Right lobe of liver (tissue), 4 donors: ENCODE data around the gene OPA3.

ENCODE experiments used
- CTCF ChIP-seq, 4 donors: fragments of 200-600 bp in 3 of 4; fragments of 450-650 bp in 1 of 4; IDR thresholded peaks; one replicate each; pipeline versions ENCODE4 v1.5.1 to v1.8.0; 2016 to 2022; ENCODE audit warnings: antibody characterized with exemption in 4 of 4, mild to moderate bottlenecking in 2 of 4
- POLR2A ChIP-seq: fragments of 450-650 bp; IDR thresholded peaks from one replicate; pipeline ENCODE4 v1.6.1; 2017; ENCODE audit warnings: antibody characterized with exemption, mild to moderate bottlenecking
- donor health status: DM: no; HTN: no; CAD: no.
- donor health status: DM: no; HTN: no; CAD: no.
- donor health status: DM: no; HTN: yes; CAD: no.

- TF ChIP-seq CTCF (IDR thresholded peaks at IDR 0.05), result no peak
- no peak for TF ChIP-seq POLR2A
Observed at GRCh38 chr19:45571457-45572220, 13.0 kb downstream of the OPA3 start.
